RCC 7860 (cell line): ENCODE measurements around the gene IMMP2L.

ENCODE experiments used
- DNase-seq: peaks from one replicate; pipeline ENCODE4 v3.0.0-alpha.2; 2015; ENCODE audit warnings: low spot score
- FAIRE-seq: peaks from 2 replicates; lab custom pipeline; 2012; peaks lifted over from hg19 to GRCh38; lab: Jason Lieb, UNC

Gene IMMP2L

DNA sequence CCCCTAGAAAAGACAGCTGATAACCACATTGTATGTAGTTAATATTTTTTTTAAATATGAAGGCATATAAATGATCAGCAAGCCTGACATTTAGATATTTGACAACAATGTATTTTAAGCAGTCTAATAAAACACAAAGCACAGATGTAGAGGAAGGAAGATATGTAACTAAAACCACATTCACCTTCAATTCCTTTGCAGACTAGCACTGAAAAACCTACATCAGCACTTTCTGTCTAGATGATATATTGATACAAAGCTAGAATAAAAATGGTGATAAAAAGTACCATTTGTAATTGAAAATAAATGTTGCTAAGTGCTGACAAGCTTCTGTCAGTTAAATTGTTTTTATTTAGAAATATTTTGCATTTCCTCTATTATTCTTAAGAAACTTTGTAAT lies 153.6 kb downstream of the IMMP2L start:
- DNase-seq (no peak), FAIRE-seq (no peak)

- FAIRE-seq (no peak), DNase-seq (no peak)
Observed at GRCh38 chr7:111407258-111407657, 155.0 kb downstream of the IMMP2L start.

DNA sequence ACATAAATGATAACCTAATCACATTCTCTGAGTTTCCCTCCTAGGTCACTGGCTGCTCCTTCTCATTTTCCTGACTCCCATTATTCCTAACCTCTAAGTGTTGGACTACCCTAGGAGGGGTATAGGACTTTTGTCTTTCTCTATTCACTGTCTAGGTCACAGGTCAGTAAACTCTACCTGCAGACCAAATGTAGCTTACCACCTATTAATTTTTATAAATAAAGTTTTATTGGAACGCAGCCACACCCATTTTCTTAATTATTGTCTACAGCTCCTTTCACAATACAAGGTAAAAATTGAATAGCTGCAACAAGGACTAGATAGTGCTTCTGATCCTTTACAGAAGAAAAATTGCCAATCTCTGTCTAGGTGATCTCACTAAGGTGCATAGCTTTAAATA lies 156.7 kb downstream of the IMMP2L start:
- FAIRE-seq (no peak), DNase-seq (no peak)

- no peak for DNase-seq
- no peak for FAIRE-seq
Observed at GRCh38 chr7:111401516-111401915, 160.8 kb downstream of the IMMP2L start.

DNA sequence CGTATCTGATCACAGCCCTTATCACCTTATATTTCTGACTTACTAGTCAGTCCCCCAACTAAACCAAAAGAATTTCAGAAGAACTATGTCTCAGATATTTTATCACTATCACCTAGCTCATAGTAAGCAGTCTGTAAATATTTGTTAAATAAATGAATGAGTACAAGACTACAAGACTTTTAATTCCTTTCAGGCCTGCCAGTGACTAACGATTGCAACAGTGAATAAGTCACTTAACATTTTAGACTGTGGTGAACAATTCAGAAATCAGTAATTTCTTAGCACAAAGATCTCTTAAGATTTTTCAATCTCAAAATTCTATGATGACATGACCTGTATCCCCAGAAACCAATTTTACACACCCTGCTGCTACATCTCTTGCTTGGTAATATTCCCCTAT lies 162.2 kb downstream of the IMMP2L start:
- DNase-seq: peak; percentile 39
- peak; percentile 57 for FAIRE-seq

GRCh38 chr7:111394891-111395290 lies 167.4 kb downstream of the IMMP2L start:
- DNase-seq (no peak), FAIRE-seq (no peak)

DNA sequence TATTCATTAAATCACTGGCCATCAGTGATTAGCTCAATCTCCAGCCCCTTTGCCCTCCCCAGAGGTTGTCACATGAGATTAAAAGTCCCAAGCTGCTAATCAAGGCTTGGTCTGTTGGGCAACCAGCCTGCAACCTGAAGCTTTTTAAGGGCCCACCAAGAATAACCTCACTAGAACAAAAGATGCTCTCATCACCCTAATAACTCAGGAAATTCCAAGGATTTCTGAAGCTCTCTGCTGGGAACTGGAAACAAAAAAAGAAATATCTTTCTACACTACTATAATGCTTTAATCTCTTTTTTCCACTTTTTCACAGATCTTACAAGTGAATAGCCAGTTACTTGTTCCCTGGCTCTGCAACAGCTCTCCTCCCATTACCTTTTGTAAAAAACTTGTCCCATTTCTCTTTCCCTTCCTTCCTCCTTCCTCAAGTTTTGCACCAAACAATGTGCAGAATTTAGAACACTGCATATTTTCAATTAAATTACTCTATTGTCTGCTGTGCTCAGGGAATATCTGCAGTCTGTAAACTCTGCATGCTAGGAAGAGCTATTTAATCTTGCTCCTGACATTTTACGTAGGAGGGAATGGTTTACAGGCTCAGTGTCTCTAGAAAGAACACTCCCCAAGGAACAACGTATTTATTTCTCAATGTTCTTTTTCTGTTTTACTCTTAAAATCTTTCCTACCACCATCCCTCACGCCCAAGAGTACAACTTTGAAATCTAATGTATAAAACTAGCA lies 169.1 kb downstream of the IMMP2L start:
- DNase-seq (no peak), FAIRE-seq (no peak)

DNA sequence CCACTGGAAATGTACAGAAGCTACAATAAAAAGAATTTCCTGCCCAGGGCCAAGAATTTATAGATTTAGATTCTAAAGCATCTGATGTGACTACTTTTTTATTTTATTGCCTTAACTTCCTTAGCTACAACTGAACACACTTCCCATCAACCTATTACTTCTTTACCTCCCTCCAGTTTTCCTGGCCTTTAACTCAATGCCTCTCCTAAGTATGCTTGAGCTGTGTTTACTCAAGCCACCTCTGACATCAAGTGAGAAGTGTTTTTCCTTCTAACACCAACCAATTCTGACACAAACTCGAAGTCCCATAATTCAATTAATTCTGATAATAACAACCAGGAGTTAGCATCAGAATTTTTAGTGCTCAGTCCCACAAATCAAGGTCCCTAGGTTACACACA lies 170.0 kb downstream of the IMMP2L start:
- FAIRE-seq (no peak), DNase-seq (no peak)

- DNase-seq (no peak), FAIRE-seq (no peak)
Observed at GRCh38 chr7:111390000-111390399, 172.3 kb downstream of the IMMP2L start.

DNA sequence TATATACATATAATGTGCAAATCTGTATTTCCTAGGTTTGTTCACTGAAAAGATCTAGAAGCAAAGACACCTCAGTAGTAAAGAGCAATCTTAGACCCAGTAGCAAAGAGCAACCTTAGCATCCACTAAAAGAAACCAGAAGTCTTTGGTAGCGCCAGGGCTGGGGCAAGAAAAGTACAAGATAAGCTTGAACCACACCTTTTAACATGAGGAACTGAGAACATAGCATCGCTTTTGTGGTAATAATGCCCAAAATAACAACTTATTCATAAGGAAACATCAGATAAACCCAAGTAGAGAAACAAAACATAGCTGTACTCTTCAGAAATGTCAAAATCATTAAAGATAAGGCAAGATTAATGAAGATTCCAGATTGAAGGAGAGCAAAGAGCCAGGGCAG lies 173.4 kb downstream of the IMMP2L start:
- DNase-seq (no peak), FAIRE-seq (no peak)

DNA sequence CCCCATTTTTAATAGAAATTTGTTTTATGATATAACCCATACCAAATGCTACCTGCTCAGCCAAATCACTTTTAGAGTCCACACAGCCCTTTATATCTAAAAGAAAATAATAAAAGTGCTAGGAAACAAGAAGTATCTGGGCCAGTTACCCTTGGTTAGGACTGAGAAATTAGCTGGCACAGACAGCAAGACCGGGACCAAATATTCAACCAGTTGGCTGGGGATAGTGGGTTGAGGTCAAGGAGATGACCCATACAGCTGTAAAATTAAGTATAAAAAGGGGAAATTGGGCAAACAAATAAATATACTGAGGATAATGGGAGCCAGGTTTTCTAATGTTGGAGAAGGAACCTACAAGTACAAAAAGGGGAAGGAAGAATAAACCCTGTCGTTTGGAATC lies 174.3 kb downstream of the IMMP2L start:
- DNase-seq (no peak), FAIRE-seq (no peak)

DNA sequence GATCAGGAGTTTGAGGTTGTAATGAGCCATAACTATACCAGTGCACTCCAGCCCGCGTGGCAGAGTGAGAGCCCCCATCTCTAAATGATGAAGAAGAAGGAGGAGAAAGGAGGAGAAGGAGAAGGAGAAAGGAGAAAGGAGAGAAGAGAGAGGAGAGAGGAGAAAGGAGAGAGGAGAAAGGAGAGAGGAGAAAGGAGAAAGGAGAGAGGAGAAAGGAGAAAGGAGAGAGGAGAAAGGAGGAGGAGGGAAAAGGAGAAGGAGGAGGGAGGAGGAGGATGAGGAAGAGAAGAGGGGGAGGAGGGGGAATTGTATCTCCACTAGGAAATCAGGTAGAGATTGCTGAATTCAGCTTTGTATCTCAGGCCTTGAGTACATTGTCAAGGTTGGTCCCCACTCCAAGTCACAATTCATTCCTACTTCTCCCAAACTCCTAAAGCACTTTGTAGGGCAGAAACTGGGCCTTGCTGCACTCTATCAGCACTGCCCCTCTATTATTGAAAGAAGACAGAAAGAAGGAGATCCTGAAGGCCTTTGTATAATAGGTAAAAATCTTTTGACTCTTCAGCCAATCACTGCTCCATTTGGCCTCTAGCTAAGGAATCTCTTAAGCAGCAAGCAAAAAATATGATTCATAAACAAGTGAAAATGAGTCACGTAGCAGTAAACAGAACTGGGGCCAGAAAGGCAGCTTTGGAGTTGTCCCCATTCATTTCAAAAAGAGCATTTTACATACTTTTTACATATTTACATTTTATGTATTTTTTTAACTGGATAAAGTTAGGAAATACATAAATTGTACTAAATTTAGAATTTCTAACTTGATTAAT lies 178.0 kb downstream of the IMMP2L start:
- DNase-seq (no peak), FAIRE-seq (no peak)

- no peak for DNase-seq
- FAIRE-seq: no peak
Observed at GRCh38 chr7:111383133-111383532, 179.2 kb downstream of the IMMP2L start.

GRCh38 chr7:111381590-111381989 lies 180.7 kb downstream of the IMMP2L start:
- DNase-seq (no peak), FAIRE-seq (no peak)

DNA sequence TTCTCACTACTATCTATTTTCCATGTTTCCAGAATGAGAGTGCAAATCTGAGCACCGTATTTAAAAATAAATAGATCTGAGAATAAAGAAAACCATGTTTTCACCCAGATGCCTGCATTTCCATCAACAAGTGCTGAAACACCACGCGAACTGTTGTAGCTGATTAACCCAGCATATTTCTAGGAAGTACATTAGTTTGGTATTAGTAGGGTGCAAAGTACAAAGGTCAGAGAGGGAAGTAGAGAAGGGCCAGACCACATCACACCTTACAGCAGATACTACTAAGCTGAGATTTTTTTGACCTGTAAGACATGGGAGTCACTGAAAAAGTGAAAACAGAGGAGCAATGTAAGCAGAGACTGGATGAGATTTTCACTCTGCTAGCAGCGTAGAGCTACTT lies 181.3 kb downstream of the IMMP2L start:
- FAIRE-seq (no peak), DNase-seq (no peak)

- DNase-seq (no peak), FAIRE-seq (no peak)
Observed at GRCh38 chr7:111374027-111374426, 188.3 kb downstream of the IMMP2L start.

DNA sequence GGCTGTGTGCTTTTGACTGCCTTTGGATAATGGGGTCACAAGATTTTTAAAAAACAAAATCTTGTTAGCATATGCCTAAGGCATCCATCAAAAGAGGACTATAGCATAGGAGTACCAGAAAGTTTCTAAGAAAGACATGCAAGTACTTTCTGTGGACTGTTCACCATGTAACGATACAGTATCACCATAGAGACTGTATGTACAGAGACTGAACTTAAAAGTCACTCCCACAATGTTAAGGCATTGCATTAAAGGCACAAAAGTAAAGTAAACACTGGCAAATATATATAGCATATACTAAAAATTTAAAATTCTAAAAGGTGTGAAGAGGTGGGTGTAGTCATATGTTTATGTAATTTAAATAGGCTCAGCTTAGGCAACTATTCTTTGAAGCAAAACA lies 190.9 kb downstream of the IMMP2L start:
- DNase-seq (no peak), FAIRE-seq (no peak)

GRCh38 chr7:111370002-111370401 lies 192.3 kb downstream of the IMMP2L start:
- FAIRE-seq: no peak
- DNase-seq: no peak

DNA sequence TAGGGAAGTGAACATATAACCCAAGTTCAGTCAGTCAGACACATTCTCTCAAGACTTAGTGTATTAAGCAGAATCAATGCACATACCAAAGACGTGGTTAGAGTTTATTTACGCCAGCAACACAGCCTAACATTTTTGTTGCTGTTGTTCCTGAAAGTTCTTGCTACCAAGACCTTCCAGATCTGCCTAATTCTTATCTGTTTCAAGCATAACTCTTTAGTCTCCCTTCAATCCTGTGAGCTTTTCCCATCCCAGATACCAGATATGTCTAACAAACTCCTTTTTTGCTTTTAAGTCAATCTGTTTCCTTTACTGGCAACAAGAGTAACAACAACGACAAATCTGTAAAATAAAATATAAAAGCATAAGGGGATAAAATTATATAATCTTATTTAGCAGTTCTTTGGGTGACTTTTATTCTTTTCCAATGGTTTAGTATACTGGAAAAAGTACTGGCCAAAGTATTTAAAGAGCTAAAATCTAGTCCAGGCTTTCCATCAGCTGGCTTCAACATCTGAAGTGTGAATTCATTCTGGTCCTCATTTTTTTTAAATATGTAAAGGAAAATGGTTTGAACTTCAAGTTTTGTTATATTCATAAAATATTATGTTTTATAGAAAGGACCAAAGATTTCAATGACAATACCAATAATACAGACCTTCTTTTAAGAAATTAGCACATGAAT lies 193.8 kb downstream of the IMMP2L start:
- DNase-seq (no peak), FAIRE-seq (no peak)

GRCh38 chr7:111364413-111364812 lies 197.9 kb downstream of the IMMP2L start:
- FAIRE-seq (no peak), DNase-seq (peak; percentile 35)

DNA sequence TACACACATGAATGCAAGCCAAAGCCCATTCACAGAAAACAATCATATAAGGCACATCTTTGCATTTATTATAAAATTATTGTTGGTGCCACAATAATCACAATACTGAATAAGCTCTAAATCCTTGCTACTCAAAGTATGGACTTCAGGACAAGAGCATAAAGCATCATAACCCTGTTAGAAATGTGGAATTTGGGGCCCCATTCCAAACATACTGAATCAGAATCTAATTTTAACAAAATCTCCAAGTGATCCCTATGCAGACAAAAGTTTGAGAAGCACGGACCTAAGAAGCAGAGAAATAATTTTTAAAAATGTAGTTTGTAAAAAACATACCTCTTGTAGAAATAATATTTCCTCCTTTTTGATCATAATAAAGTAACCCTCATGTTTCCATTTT lies 199.2 kb downstream of the IMMP2L start:
- DNase-seq (no peak), FAIRE-seq (no peak)
